Dermis blood vessel endothelial cell (primary cell): Measurements from ENCODE around the gene TMC2. TPM values are rescaled to one million over a fixed set of nuclear protein-coding genes. Genes with fewer than 3 reads are reported as not detected.
"Not testable (repeated sequence)": the region's sequence is repeated elsewhere in the genome, so short reads cannot be mapped to it uniquely, and the experiment has no call there.

ENCODE experiments used
- DNase-seq: peaks from one replicate; pipeline ENCODE4 v3.0.0; 2010
- total RNA-seq: library from RNA; depleted of rRNA; stranded (reverse); fragments of >200 nt; gene quantifications from 2 replicates; pipeline ENCODE4 v1.2.3, GENCODE V29; 2014

TMC2 gene
- total RNA-seq, 1 donor from 2014 or later: not detected

DNA sequence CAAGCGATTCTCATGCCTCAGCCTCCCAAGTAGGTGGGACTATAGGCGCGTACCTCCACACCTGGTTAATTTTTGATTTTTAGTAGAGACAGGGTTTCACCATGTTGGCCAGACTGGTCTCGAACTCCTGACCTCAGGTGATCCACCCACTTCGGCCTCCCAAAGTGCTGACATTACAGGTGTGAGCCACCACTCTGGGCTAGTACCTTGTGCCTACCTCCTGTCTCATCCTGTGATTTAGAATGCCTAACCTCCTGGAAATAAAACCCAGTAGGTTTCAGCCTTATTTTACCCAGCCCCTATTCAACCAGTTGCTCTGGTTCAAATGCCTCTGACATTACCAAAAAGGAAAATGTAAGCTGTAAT, 10.2 kb upstream of the TMC2 start:
- not testable (repeated sequence) for DNase-seq

DNA sequence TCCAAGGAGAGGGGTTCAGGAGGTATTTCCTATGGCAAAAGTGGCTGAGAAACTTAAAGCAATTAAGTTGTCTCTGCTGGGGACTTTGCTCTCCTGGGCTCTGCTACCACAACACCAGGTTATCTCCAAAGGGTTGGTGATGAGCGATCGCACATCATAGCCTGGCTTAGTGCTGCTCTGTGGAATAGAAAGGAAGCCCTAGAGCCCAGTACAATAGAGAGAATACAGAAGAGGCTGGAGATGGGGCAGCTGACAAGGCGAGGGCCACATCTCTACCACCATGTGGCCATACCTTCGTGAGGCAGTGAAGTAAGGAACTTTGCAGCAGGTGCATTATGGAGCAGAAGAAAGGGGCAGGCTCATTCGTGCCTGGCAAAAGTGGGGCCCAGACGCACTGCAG, 8.6 kb upstream of the TMC2 start:
- DNase-seq: no peak

DNA sequence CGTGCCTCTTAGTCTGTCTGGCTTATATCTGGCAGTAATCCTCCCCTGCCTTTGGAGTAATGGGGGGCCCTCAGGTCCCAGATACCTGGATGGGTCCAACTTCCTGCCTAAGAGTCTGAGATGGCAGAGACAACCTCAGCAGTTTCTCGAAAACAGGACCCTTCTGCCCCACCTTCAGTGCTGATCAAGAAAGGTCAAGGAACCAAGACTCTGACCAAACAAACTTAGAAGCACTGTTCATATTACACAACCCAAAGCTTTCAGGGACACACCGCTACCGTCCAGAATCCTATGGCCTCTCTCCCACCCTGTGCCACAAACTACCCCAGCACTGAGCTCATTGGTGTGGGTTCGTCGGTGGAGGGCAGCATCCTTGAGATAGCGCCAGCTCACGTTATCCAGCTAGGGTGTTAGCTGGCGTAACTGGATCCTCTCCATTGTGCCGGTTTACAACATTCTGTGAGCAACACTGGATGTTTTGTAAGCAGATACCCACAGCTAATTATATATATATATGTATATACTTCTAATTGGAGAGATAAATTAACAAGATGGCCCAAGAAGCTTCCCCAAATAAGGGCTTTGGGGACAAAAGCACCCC, 7.6 kb upstream of the TMC2 start:
- no peak for DNase-seq

DNA sequence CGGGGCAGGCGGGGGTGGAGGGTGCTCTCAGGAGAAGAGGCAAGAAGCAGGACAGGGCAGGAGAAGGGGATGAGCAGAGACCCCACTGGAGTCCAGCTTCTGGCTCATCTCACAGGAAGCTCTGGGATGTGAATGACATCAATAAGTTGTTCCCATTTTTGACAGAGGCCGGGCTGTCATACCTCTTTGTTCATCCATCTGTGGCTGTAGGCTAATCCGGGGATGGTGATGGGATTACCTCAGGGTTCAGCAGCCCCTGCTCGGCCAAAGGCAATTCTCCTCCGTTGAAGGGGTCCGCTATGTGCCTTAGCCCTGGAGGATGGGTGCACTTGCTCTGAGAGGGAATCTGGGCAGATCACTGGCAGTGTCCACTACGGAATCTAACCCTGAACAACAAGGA, 3.3 kb upstream of the TMC2 start:
- no peak for DNase-seq

DNA sequence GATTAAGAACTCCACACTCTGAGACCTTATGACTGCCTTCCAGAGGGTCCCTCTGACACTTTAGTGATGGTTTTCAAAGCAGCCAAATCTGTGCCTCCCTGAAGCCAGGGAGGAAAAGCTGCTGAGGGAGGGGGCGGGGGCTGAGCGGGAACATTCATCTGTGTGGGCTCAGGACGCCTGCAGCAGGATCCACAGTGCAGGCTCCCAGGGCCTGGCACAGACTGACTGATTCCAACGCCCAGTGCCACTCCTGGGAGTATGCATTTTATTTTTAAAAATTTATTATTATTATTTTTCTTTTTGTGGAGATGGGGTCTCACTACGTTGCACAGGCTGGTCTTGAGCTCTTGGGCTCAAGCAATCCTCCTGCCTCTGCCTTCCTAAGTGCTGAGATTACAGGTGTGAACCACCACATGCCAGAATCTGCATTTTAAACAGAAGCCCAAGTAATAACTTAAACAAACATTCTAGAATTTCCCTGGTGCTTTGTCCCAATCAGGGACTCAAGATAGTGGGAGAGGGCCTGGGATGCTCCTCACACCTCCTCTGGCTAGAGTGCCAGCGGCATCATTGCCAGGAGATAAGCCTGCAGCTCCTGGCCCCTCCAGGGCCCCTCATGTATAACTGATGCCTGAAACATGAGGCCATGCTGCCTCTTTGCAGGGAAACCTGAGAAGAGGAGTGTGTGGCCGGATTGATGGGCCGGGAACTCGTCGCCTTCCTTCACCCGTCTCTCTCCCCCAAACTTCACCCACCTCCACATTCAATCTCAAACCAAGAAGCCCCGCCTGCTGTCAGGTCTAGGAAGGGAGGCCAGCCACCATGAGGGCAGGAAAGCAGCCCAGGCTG, 438 bp upstream of the TMC2 start:
- no peak for DNase-seq

DNA sequence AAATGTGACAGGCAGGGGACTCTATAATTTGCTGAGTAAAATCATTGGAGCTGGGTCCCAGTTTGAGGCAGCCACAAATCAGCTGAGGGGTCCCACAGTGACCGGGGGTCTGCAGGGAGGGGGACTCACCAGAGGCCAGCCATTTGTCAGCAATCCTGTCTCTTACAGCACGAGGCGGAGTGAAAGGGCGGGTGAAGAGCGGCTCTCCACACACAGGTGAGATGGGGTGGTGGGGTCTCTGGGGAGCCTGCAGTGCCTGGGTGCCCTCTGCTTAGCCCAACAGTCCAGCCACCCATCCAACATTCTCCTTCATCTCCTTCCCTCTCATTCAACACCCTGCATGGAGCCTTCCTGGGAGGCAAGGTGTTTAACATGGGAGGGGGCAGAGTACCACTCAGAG, 728 bp downstream of the TMC2 start:
- no peak for DNase-seq

DNA sequence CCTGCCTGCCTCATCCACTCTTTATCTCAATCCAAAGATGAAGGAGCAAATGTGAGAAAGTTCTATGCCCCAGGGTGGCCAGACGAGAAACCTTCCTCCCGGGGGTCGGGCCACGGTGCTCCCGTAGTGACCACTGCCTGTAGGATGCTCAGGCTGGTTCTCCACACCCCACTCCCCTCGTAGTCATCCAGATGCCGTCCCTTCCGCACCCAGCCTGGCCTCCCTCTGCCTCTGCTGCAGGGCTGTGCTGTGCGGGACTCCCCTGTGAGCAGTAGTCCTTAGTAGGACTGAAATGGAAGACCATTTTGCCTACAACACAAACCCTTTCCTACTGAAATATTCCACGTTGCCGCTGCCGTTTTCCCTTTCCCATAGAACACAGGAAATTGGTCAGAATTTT, 2.0 kb downstream of the TMC2 start:
- no peak for DNase-seq

DNA sequence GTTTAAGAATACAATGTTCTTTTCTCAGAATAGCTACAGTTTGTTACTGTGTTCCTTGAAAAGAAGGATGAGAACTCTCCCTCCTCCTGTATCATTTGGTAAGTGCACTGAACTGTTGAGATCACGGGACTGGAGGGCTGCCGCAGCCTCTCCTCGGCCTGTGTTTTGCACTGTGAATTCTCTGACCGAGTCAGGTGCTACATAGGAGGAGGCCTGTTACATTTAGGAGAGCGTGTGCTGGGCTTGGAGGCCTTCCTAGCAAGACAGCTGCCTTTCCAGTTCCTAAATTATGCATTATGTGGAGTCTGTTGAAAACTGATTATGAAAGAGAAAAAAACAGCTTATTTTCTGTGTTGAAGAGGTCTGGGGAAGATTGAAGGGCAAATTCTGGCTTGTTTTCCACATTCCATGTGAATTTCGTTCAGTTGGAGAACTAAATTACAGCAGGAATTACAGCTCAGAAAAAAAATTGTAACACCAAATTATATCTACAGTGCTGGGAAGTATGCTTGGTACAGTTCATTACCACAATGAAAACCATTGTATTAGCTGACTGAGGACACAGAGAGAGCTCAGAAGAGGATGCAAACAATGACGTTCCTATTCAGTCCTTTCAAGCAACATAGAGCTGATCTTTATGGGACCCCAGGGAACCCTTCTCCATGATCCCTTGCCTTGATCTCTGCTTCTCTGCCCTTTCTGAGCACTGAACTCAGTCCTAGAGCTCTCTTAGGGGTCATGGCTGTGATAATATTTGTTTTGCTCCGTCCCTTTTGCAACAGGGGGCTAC, 2.8 kb downstream of the TMC2 start:
- DNase-seq: no peak

DNA sequence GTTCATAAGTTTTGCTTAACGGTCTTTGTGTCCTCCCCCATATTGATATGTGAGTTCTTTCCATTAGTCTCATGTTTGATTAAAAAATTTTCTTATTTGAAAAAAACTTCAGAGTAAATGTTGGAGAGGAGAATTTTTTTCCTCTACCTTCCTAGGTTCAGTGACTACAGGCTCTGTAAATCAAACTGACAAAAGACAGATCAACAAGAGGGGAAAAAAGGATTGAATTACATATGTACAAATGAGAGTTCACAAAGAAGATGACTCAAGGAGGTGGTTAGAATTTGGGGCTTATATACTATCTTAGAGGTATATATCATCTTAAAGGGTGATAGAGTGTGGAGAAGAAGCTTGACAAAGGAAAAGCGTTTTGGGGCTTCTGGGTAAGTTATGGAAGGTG, 5.6 kb downstream of the TMC2 start:
- no peak for DNase-seq

DNA sequence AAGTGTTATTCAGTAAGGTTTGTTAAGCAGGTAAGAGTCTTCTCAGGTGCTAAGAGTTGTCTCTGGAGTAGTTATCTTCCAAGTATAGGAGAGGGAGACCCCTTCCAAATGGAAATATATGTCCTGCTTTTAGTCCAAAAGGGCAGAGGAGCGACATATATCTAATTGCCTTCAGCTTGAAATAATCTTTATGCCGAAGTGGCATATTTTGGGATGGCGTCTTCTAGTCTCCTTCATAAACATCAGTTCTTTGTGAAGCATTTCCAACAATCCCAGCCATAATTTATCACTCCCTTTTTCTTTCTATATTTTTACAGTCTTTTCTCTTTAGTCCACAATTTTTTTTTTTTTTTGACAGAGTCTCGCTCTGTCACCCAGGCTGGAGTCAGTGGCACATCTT, 6.0 kb downstream of the TMC2 start:
- no peak for DNase-seq

DNA sequence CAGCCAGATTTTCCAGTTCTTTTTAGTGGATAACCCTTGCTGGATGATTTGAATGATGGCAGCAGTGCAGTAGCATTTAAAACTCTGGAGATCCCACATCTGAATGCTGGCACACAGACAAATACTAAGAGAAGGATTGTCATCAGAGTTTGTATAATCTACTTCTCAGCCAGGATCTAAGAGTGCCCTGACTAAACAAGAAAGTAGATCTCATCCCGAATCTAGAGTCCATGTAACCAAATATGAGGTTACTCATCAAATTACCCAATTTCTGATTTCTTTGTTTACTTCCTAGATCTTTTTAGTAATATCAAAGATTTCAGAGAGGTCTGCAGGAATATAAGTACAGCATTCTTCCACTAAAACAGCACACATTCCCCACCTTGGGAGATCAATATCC, 7.8 kb downstream of the TMC2 start:
- DNase-seq: no peak

DNA sequence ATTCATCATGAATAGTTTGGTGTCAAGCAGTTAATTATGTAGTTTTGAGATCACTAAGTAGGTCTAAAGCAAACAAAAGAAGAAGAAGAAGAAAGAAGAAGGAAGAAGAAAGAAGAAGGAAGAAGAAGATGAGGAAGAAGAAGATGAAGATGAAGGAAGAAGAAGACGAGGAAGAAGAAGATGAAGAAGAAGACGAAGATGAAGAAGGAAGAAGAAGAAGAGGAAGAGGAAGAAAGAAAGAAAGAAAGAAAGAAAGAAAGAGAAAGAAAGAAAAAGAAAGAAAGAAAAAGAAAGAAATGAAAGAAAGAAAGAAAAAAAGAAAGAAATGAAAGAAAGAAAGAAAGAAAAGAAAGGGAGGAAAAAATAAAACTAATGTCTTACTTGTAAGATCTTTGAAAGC, 9.2 kb downstream of the TMC2 start:
- no peak for DNase-seq

DNA sequence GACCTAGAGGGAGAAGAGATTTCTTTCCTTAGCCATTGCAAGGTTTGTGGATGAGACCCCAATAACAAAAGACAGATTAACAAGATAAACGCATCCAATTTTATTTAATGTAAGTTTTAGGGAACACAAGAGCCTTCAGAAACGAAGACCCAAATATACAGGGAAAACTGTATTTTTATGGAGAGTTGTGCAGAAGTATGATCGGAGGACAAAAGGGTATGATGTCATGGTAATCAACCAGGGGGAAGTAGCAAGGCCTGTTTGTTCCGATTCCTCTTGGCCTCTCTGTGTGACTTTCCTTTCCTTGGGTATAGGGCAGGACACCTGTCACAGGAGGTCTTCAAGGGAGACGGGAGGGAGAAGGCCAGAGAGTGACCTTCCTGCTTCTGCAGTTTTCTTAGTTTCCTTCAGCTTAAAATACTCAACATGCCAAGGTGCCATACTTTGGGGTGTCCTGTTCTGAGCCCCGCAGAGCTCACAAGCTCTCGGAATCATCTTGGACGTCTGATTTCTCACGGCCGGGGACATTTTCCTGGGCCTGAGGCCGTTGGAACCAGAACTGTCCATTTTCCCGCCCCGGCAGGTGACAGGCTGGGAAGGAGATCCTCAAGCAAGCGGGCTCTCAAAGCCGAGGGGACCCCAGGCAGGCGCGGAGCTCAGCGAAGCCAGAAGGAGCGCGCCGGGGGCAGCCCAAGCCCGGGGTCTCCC, 21.7 kb downstream of the TMC2 start:
- DNase-seq: no peak

DNA sequence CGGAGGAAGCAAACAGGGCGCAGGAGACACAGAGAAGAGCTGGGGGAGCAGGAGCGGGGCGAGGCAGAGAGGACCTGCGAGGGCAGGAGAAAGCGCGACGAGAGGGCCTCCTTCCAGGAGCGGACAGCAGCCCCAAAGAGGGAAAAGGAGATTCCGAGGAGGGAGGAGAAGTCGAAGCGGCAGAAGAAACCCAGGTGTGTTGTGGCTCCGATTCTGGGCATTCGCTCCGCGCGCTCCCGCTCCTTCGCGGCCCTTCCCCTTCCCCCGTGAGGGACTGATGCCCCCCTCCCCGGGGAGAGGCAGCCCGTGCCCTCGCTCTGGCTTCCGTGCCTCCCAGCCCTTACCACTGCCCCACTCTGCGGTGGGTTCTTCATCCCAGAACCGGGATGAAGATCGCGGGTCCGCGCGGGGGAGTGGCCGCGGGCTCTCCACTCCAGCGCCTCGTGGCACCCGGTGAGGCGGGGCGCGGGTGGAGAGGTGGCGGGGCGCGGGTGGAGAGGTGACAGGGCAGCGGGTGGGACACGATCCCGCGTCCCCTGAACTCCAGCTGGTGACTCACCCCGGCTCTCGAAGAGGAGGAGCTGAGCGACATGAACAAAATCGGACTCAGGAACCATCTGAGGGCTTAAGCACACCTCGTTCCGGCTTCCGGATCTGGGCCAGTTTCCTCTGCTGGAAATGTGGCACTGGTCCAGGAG, 22.4 kb downstream of the TMC2 start:
- peak; percentile 73 for DNase-seq

DNA sequence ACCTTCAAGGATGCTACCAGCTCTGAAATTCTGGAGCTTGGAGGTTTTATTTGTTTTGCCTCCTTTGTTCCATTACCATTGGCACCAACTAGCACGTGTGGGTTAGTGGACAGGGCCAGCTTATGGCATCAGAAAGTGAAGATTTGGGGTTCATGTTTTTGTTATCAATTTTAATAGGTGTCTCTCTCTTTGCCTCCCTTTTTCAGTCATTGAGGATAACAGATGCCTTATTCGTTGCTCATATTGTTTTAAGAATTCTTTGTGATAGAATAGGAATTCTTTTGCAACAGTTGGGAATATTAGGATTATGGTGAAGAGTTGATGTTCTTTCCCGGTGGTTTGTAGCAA, 22.9 kb downstream of the TMC2 start:
- peak; percentile 1 for DNase-seq

DNA sequence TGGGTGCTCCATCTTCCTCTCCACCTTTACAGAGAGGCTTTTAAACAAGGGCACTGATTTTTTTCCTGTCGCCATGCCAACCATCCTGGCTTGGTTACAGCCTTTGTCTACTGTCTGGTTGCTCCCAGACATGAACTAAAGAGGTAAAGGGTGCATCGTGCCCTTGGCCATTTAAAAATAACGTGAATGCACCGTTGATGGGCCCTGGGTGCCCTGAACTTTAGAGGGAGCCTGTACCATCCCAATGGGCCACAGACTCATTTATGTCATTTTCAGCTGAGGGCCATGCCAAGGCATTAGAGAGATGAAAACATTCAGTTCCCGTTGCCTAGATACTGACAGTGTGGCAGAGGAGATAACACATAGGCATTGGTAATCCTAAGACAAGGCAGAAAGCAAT, 23.3 kb downstream of the TMC2 start:
- DNase-seq: peak; percentile 41

DNA sequence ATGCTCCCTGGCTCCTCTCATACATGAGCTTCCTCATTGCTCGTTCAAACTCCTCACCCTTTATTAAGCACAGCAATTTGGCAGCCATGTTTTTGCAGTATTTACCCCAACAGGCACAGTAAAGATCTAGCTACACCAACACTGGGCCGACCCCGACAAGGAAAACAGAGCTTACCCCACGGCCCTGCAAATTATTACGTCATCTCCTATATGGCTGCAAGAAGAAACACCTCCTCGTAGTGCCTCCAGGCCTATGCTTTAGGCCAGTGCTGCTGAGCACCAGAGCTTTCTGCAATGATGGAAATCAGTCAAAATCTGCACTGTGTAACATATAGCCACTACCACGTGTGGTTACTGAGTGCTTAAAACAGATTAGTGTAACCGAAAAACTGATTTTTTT, 26.7 kb downstream of the TMC2 start:
- DNase-seq: no peak

DNA sequence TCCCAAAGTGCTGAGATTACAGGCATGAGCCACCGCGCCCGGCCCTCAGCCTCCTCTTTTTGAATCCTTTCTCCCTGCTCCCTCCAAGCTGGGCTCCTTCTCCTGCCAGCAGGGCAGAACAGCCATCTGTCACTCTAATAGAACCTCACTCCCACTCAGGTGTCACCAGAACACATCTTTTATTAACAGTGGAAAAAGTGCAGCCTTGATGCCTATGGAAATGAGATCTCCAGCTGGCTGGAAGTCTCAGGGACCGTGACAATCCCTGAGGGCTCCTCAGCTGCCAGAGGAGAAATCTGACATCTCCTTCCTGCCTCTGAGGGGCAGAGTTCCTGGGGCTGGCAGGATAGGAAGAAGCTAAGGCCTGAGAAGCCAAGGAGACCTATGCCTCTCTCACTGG, 28.0 kb downstream of the TMC2 start:
- no peak for DNase-seq

DNA sequence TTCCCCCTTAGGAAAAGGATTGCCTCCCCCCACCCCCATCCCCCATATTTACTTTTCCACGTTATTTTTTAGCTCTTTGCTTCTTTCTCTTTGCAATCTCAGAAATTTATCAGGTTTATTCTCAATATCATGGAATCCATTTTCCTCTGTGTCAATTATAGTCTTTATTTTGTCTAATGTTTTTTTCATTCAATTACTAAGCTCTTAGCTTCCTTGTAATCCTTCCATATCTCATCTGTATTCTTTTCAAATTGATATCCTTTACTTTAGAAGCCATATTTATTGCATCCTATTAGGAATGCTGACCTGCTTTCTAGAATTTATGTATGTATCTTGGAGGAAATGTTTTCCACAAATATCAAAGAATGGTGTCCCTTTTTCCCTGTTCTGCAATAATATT, 39.3 kb downstream of the TMC2 start:
- no peak for DNase-seq

DNA sequence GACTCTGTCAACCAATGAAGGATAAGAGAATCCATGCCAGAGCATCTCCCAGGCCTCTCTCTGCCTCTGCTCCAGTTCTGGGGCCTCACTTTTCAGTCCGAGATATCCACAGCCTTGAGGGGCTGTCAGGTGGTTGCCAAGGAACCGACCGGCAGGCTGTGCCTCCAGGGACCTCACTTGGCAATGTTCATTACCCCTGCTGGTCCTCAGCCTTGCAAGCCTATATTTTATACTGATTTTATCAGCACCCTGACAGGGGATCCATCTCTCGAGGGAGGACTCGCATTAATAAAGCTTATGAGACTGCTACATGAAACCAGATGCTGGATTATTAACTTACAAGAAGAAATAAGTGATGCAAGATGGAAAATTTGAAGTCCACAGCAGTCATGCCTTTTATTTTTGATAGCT, 39.9 kb downstream of the TMC2 start:
- DNase-seq: no peak

DNA sequence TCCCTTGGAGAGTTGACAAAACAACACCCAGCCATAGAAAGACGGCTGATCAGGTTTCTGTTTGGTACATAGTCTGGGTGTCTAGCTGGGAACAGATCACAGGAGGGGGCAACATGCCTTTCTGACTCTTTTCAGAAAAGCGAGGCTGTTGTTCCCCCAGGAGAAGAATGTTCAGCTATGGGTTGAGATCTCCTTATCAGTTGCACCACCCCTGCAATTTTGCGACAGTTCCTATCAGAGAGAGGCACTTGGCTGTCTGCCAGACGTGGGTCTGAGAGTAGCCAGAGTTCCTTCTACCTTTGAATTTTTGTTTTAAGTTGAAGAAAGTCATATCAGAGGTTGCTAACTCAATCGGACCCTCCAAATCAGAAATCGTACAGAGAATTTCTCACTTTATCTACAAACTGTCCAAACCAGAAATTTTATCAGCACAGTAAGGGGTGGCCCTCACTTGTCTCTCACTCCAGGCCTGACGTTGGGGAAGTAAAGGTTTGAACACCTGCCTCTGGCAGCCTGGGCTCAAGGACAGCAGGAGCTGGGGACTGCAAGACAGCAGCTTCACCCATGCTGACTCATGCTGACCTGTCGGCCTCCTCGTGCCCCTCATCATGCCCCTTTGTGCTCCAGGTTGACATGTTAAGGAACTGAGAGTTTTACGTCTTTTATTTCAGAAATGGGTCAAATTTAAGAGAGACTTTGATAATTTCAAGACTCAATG, 42.3 kb downstream of the TMC2 start:
- DNase-seq: no peak

DNA sequence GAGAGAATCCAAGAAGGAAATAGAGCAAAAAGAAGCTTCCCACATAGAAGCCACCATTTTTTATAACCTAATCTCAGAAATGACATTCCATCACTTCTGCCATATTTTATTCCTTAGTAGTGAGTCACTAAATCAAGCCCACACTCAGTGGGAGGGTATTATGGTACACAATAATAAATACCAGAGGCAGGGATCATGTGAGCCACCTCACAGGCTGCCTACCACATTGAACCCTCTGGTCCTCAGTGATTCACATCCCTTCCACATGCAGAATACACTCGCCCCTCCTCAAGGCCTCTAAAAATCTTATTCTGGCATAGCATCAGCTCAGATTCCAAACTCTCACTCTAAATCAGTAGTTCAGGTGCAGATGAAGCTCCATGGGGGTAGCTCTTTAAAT, 49.4 kb downstream of the TMC2 start:
- DNase-seq: no peak
